Measurements from ENCODE around the gene CD4. TPM values are rescaled to one million over a fixed set of nuclear protein-coding genes. Genes with fewer than 3 reads are reported as not detected.

Gene CD4
- total RNA-seq, 1 donor from 2014 or later: 7.4 TPM

DNA sequence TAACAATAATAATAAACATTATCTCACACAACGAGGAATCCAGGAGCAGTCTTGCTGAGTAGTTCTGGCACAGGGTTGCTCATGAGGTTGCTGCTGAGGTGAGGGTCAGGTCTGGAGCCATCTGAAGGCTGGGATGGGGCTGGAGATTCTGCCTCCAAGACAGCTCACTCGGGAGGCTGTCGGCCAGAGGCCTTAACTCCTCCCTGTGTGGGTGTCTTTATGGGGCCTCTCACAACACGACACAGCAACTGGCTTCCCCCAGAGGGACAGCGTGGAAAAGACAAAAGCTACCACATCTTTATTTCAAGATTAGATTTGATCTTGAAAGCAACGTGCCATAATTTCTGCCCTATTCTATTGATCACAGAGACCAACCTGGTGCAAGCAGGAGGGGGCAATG lies 7.2 kb upstream of the CD4 start:
- TF ChIP-seq, protein P1, sequence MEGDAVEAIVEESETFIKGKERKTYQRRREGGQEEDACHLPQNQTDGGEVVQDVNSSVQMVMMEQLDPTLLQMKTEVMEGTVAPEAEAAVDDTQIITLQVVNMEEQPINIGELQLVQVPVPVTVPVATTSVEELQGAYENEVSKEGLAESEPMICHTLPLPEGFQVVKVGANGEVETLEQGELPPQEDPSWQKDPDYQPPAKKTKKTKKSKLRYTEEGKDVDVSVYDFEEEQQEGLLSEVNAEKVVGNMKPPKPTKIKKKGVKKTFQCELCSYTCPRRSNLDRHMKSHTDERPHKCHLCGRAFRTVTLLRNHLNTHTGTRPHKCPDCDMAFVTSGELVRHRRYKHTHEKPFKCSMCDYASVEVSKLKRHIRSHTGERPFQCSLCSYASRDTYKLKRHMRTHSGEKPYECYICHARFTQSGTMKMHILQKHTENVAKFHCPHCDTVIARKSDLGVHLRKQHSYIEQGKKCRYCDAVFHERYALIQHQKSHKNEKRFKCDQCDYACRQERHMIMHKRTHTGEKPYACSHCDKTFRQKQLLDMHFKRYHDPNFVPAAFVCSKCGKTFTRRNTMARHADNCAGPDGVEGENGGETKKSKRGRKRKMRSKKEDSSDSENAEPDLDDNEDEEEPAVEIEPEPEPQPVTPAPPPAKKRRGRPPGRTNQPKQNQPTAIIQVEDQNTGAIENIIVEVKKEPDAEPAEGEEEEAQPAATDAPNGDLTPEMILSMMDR (IDR thresholded peaks at IDR 0.05; ENCODE audit: borderline replicate concordance): no peak
- intact Hi-C loops (cut with micrococcal nuclease): no loop called here
- no peak for DNase-seq
- no peaks in the 10 kb centered on the region for H3K27me3 ChIP-seq (ENCODE audit: low read depth)
- H3K9me3 ChIP-seq (replicated peaks): no peaks in the 10 kb centered on the region
- no peaks in the 10 kb centered on the region for H3K36me3 ChIP-seq
- H3K4me1 ChIP-seq: peaks cover 27% of the 10 kb centered on the region
- no peak overlapping the region for H3K4me3 ChIP-seq
- no peak overlapping the region for H3K27ac ChIP-seq (replicated peaks)

DNA sequence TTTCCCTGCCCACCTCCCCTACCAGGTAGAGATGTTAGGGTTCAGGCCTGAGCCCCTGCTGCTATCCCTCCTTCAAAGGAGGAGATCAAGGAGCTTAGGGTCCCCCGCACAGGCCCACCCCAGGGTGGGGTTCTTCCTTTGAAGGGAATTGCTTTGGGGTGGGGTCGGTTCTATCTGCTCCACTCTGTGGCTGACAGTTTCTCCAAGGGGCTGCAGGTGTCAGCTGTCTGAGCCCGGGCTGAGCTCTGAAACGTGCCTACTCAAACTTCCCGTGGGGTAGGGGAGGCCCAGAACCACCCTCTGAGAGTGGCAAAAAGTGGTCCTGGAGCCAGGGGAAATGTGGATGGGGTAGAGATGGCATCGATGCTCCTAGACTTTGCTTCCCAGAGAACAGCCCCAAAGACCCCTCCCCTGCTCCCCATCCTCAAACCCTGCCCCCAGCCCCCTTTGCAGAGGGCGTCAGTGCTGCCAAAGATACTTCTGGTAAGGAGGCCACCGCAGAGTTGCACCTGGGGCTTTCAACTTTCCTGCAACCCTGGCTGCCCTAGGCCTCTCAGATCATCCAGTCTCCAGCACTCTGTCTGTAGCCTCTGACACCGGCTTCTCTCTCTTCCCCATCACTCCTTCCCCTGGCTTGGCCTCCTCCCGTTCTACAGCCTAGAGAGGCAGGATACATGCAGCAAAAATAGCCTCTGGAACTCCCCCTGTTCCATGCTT lies 6.3 kb upstream of the CD4 start:
- Histone ChIP-seq H3K9me3 (replicated peaks) (no peaks in the 10 kb centered on the region), H3K4me1 (peaks cover 25% of the 10 kb centered on the region), H3K36me3 (no peaks in the 10 kb centered on the region), H3K27ac (replicated peaks) (no peak overlapping the region), H3K27me3 (ENCODE audit: low read depth) (no peaks in the 10 kb centered on the region), H3K4me3 (no peak overlapping the region)
- TF ChIP-seq, protein P1 (IDR thresholded peaks at IDR 0.05; ENCODE audit: borderline replicate concordance): no peak
- DNase-seq: no peak
- intact Hi-C loops (cut with micrococcal nuclease): no loop called here

DNA sequence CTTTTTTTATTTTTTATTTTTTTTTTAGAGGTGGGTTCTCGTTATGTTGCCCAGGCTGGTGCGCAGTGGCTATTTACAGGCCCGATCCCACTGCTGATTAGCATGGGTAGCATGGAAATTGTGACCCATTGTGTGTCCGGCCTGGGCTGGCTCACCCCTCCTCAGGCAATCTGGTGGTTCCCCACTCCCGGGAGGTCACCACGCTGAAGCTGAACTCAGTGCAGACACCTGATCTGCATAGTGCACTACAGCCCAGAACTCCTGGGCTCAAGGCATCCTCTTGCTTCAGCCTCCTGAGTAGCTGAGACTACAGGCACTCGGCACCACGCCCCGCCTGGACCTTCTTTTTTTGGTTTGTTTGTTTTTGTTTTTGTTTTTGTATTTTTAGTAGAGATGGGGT lies 5.5 kb upstream of the CD4 start:
- no peak for DNase-seq
- TF ChIP-seq, protein P1 (IDR thresholded peaks at IDR 0.05; ENCODE audit: borderline replicate concordance): no peak
- Histone ChIP-seq H3K27ac (replicated peaks) (no peak overlapping the region), H3K36me3 (no peaks in the 10 kb centered on the region), H3K27me3 (ENCODE audit: low read depth) (no peaks in the 10 kb centered on the region), H3K9me3 (replicated peaks) (no peaks in the 10 kb centered on the region), H3K4me3 (no peak overlapping the region), H3K4me1 (peaks cover 18% of the 10 kb centered on the region)
- intact Hi-C loops (cut with micrococcal nuclease): no loop called here

DNA sequence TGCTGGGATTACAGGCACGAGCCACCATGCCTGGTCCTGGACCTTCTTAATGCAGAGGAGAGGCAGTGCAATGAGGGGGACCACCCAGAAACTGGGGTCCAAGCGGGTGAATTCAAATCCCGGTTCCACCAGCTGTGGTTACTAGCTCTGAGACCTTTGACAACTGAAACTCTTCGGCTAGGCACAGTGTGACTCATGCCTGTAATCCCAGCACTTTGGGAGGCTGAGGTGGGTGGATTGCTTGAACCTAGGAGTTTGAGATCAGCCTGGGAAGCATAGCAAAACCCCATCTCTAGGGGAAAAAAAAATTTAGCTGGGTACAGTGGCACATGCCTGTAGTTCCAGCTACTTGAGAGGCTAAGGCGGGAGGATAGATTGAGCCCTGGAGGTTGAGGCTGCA lies 5.0 kb upstream of the CD4 start:
- DNase-seq: no peak
- Histone ChIP-seq H3K4me3 (no peak overlapping the region), H3K36me3 (no peaks in the 10 kb centered on the region), H3K27ac (replicated peaks) (no peak overlapping the region), H3K9me3 (replicated peaks) (no peaks in the 10 kb centered on the region), H3K4me1 (peaks cover 14% of the 10 kb centered on the region), H3K27me3 (ENCODE audit: low read depth) (no peaks in the 10 kb centered on the region)
- intact Hi-C loops (cut with micrococcal nuclease): no loop called here
- TF ChIP-seq, protein P1 (IDR thresholded peaks at IDR 0.05; ENCODE audit: borderline replicate concordance): no peak

DNA sequence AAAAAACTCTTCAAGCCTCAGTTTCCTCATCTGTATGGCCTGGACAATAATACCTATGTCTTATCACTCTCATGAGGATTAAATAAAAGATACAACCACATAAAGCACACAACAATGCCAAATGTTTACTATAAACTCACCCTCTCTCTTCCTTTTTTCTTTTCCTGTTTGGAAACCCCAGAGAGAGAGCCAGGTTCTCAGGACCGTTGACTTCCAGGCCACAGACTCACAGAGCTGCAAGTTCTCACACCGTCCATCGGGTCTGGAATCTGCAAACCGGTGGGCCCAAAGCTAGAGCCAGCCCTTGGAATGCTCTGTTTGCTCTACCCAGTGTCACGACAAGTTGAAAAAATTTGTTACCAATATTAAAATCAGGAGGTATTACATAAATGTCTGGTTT lies 4.6 kb upstream of the CD4 start:
- TF ChIP-seq, protein P1 (IDR thresholded peaks at IDR 0.05; ENCODE audit: borderline replicate concordance): no peak

More for the DNA sequence above, 4.6 kb upstream of the CD4 start:
- H3K4me3 ChIP-seq: no peak overlapping the region
- intact Hi-C loops (cut with micrococcal nuclease): no loop called here
- no peaks in the 10 kb centered on the region for H3K27me3 ChIP-seq (ENCODE audit: low read depth)
- no peak overlapping the region for H3K27ac ChIP-seq (replicated peaks)
- H3K9me3 ChIP-seq (replicated peaks): no peaks in the 10 kb centered on the region
- no peaks in the 10 kb centered on the region for H3K36me3 ChIP-seq
- DNase-seq: no peak
- peaks cover 12% of the 10 kb centered on the region for H3K4me1 ChIP-seq
